HCT116 (cell line): ENCODE results near the gene UGT3A2. TPM values are rescaled to one million over a fixed set of nuclear protein-coding genes. Genes with fewer than 3 reads are reported as not detected.

ENCODE experiments used
- ATAC-seq: fragments of 200-7000 bp; cut with Tn5 transposase; 2 replicates; pipeline ENCODE4 v1.9.1; 2020; ENCODE audit warnings: mild to moderate bottlenecking, moderate library complexity
- BruUV-seq: library from RNA; stranded (reverse); fragments of 400-500 nt; replicated peaks from 2 replicates; lab custom pipeline; 2021; lab: Mats Ljungman, UMichigan
- CTCF ChIA-PET: fragments of 300-600 bp; sonication (Branson Sonifier 250); formaldehyde crosslinking; loops from one replicate; lab custom pipeline; 2021; ENCODE audit warnings: antibody characterized with exemption; lab: Charles Lee
- POLR2A ChIA-PET: fragments of 300-600, 350-600 bp; sonication (Branson Sonifier 250); formaldehyde crosslinking; loops from one replicate; lab custom pipeline; 2021; ENCODE audit warnings: antibody characterized with exemption; lab: Charles Lee
- RAD21 ChIA-PET, 2 experiments: fragments of 300-600 bp; sonication (Branson Sonifier 250); formaldehyde crosslinking; loops; one replicate each; lab custom pipeline; 2023; ENCODE audit warnings: low total read pairs in 2 of 2; ENCODE audit not compliant: uncharacterized antibody in 2 of 2, unreplicated experiment in 2 of 2, low non-redundant PET in 1 of 2; lab: Charles Lee
- DNase-seq: peaks from one replicate; pipeline ENCODE4 v3.0.0-alpha.2; 2010; ENCODE audit warnings: low read depth, low spot score
- H2AFZ ChIP-seq: fragments of 200-600 bp; shearing (Covaris generic), sonication (generic); 2 replicates; pipeline ENCODE4 v1.6.1; 2017; ENCODE audit warnings: low read depth, mixed run types, mixed read lengths, antibody characterized with exemption, low read length; ENCODE audit not compliant: poor library complexity, severe bottlenecking
- H3K27ac ChIP-seq: 2 replicates; pipeline ENCODE4 v1.5.1; 2012; ENCODE audit warnings: low read depth, low read length
- H3K27me3 ChIP-seq: fragments of 200-600 bp; sonication (generic); 2 replicates; pipeline ENCODE4 v1.6.1; 2016; ENCODE audit warnings: mixed run types, low read length, mixed read lengths; ENCODE audit not compliant: insufficient read depth
- H3K36me3 ChIP-seq, 2 experiments: fragments of 200-500 bp in 1 of 2; fragments of 200-600 bp in 1 of 2; sonication (Bioruptor generic) in 1 of 2; sonication (generic) in 1 of 2; 2 replicates each; pipeline versions ENCODE4 v1.5.1 to v1.6.1; 2014 to 2016; ENCODE audit warnings: low read length in 2 of 2, inconsistent platforms in 1 of 2, mixed read lengths in 1 of 2, mixed run types in 1 of 2; ENCODE audit not compliant: insufficient read depth in 2 of 2, control insufficient read depth in 1 of 2
- H3K4me1 ChIP-seq, 2 experiments: fragments of 200-600 bp in 1 of 2; sonication (generic) in 1 of 2; 2 replicates each; pipeline versions ENCODE4 v1.5.1 to v1.6.1; 2012 to 2017; ENCODE audit warnings: low read length in 2 of 2, inconsistent platforms in 1 of 2, mild to moderate bottlenecking in 1 of 2, mixed read lengths in 1 of 2, mixed run types in 1 of 2, moderate library complexity in 1 of 2; ENCODE audit not compliant: insufficient read depth in 2 of 2, control insufficient read depth in 1 of 2
- H3K4me2 ChIP-seq: fragments of 200-600 bp; sonication (generic); 2 replicates; pipeline ENCODE4 v1.6.1; 2017; ENCODE audit warnings: mixed run types, low read length, mixed read lengths
- H3K4me3 ChIP-seq, 2 experiments: fragments of 200-600 bp in 1 of 2; sonication (generic) in 1 of 2; replicated peaks in 1 of 2; 2 replicates each; pipeline ENCODE4 v1.5.1; 2011 to 2016; ENCODE audit warnings: low read length in 2 of 2, control low read depth in 1 of 2, low read depth in 1 of 2, mild to moderate bottlenecking in 1 of 2, mixed read lengths in 1 of 2, mixed run types in 1 of 2
- H3K79me2 ChIP-seq: fragments of 200-600 bp; sonication (generic); 2 replicates; pipeline ENCODE4 v1.6.1; 2017; ENCODE audit warnings: mild to moderate bottlenecking, mixed run types, low read length, moderate library complexity, mixed read lengths; ENCODE audit not compliant: insufficient read depth
- H3K9ac ChIP-seq: fragments of 200-600 bp; sonication (generic); 2 replicates; pipeline ENCODE4 v1.6.1; 2016; ENCODE audit warnings: low read length, mixed read lengths
- H3K9me2 ChIP-seq: fragments of 200-600 bp; sonication (generic), shearing (Covaris generic); 2 replicates; pipeline ENCODE4 v1.6.1; 2017; ENCODE audit warnings: mixed run types, mild to moderate bottlenecking, moderate library complexity; ENCODE audit not compliant: insufficient read depth
- H3K9me3 ChIP-seq, 2 experiments: fragments of 200-500 bp in 1 of 2; fragments of 200-600 bp in 1 of 2; sonication (Bioruptor generic) in 1 of 2; sonication (generic) in 1 of 2; 2 replicates each; pipeline ENCODE4 v1.6.1; 2014 to 2017; ENCODE audit warnings: low read length in 2 of 2, mixed read lengths in 2 of 2, inconsistent platforms in 1 of 2, low read depth in 1 of 2, mild to moderate bottlenecking in 1 of 2, mixed run types in 1 of 2, moderate library complexity in 1 of 2; ENCODE audit not compliant: control insufficient read depth in 1 of 2, insufficient read depth in 1 of 2
- H4K20me1 ChIP-seq: fragments of 200-600 bp; sonication (generic), shearing (Covaris generic); 2 replicates; pipeline ENCODE4 v1.6.1; 2017; ENCODE audit warnings: mixed run types, mild to moderate bottlenecking, moderate library complexity; ENCODE audit not compliant: insufficient read depth
- CTCF ChIP-seq, 3 experiments: fragments of 200-600 bp in 1 of 3; sonication (generic) in 1 of 3; IDR thresholded peaks in 2 of 3; conservative IDR thresholded peaks in 1 of 3; 2 replicates each; pipeline ENCODE4 v1.5.1; 2012 to 2017; ENCODE audit warnings: low read depth in 2 of 3, low read length in 2 of 3, antibody characterized with exemption in 1 of 3, borderline replicate concordance in 1 of 3, control low read depth in 1 of 3, mild to moderate bottlenecking in 1 of 3, mixed read lengths in 1 of 3, mixed run types in 1 of 3, moderate library complexity in 1 of 3; ENCODE audit not compliant: insufficient read depth in 1 of 3
- EGR1 ChIP-seq: IDR thresholded peaks from 2 replicates; pipeline ENCODE4 v1.6.1; 2012; ENCODE audit warnings: low read depth
- ELF1 ChIP-seq: IDR thresholded peaks from 2 replicates; pipeline ENCODE4 v1.6.1; 2012; ENCODE audit warnings: low read depth, borderline replicate concordance
- EZH2phosphoT487 ChIP-seq: fragments of 200-600 bp; IDR thresholded peaks from 2 replicates; pipeline ENCODE4 v1.6.1; 2018; ENCODE audit warnings: antibody characterized with exemption, borderline replicate concordance
- JUND ChIP-seq: IDR thresholded peaks from 2 replicates; pipeline ENCODE4 v1.6.1; 2012
- POLR2A ChIP-seq: IDR thresholded peaks from 2 replicates; pipeline ENCODE4 v1.7.0; 2011; ENCODE audit warnings: borderline replicate concordance; ENCODE audit not compliant: insufficient read depth, insufficient read length; ENCODE audit errors: extremely low read depth
- POLR2AphosphoS5 ChIP-seq: IDR thresholded peaks from 2 replicates; pipeline ENCODE4 v1.6.1; 2011; ENCODE audit warnings: mild to moderate bottlenecking, low read depth, low read length, moderate library complexity
- RAD21 ChIP-seq: IDR thresholded peaks from 2 replicates; pipeline ENCODE4 v1.6.1; 2012; ENCODE audit warnings: low read depth, mild to moderate bottlenecking
- SIN3A ChIP-seq: IDR thresholded peaks from 2 replicates; pipeline ENCODE4 v1.6.1; 2012; ENCODE audit warnings: low read depth
- SP1 ChIP-seq: IDR thresholded peaks from 2 replicates; pipeline ENCODE4 v1.6.1; 2012; ENCODE audit warnings: low read depth
- TCF7L2 ChIP-seq: IDR thresholded peaks from 2 replicates; pipeline ENCODE4 v1.7.0; 2011; ENCODE audit warnings: borderline replicate concordance, inconsistent platforms; ENCODE audit not compliant: insufficient read depth, insufficient read length; ENCODE audit errors: extremely low read depth
- YY1 ChIP-seq: IDR thresholded peaks from 2 replicates; pipeline ENCODE4 v1.6.1; 2011; ENCODE audit warnings: low read length, low read depth, moderate library complexity, mild to moderate bottlenecking; ENCODE audit not compliant: insufficient replicate concordance; ENCODE audit errors: extremely low read depth
- ZBTB33 ChIP-seq: IDR thresholded peaks from 2 replicates; pipeline ENCODE4 v1.6.1; 2011; ENCODE audit warnings: mild to moderate bottlenecking, low read length, moderate library complexity; ENCODE audit not compliant: insufficient replicate concordance; ENCODE audit errors: extremely low read depth
- ZFX ChIP-seq: fragments of 450-650 bp; IDR thresholded peaks from 2 replicates; pipeline ENCODE4 v1.6.1; 2017
- ZNF274 ChIP-seq: fragments of 200-500 bp; sonication (Bioruptor generic); IDR thresholded peaks from 2 replicates; pipeline ENCODE4 v1.6.1; 2014; ENCODE audit warnings: mild to moderate bottlenecking, low read depth, low read length, inconsistent platforms
- intact Hi-C: fragments of 100-400 bp; cut with micrococcal nuclease; formaldehyde crosslinking; loops from 2 replicates; pipeline ENCODE4 v1.10.0; 2022
- total RNA-seq: library from RNA; stranded (reverse); gene quantifications from one replicate; pipeline ENCODE4 v1.2.1, GENCODE V29; 2021; ENCODE audit not compliant: unreplicated experiment
- TF ChIP-seq, protein P1 (sequence below): IDR thresholded peaks from 2 replicates; pipeline ENCODE4 v1.6.1; 2012; ENCODE audit warnings: low read depth
- TF ChIP-seq, protein P2 (sequence below): IDR thresholded peaks from 2 replicates; pipeline ENCODE4 v1.6.1; 2012
- TF ChIP-seq, protein P3 (sequence below): IDR thresholded peaks from 2 replicates; pipeline ENCODE4 v1.6.1; 2012

Gene UGT3A2
- total RNA-seq, 1 experiment from 2014 or later, result not detected

DNA sequence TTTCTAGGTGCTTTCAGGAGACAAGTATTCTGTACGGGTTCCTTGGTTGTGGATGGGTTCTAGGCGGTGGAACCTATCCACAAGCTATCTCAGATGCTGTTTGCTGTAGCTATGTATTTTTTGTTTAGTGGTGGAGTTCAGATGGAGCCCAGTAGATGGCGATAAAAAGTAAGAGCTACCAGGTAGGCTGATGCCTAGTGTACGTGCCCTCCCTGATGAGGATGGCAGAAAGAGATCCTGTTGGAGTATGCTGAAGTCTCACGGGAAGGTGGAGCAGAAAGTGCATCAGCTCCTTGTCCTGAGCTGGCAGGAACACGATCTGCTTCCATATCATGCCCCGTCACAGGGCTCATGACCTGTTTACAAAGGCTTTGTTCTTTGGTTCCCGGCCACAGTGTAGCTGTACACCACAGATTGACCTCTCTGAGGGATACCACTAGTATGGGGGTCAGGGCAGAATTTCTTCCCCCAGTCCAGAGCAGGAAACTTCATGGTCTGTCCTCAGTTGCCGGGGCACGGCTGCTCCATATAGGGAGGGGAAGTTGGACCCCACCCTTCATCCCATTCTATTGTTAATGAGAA is 12.6 kb upstream of the UGT3A2 start:
- RAD21 ChIA-PET, result interaction anchor here (0.6 to 1.3 kb wide), 3 partner anchors 11 to 617 kb away, joined by 3 to 5 read pairs (median 4); no protein-coding TSS in a partner anchor
- no peaks in the 10 kb centered on the region for H3K9me2 ChIP-seq
- no peaks in the 10 kb centered on the region for H3K27me3 ChIP-seq
- POLR2A ChIA-PET, result interaction anchor here (0.8 to 1.3 kb wide), 2 partner anchors 11 to 71 kb away, joined by 4 read pairs; no protein-coding TSS in a partner anchor
- no peak overlapping the region for H3K9ac ChIP-seq
- H2AFZ ChIP-seq, result peak overlapping the region; percentile 84
- H3K27ac ChIP-seq, result no peak overlapping the region
- no TSS peak for BruUV-seq
- H3K9me3 ChIP-seq, result no peaks in the 10 kb centered on the region
- H3K4me3 ChIP-seq, result no peak overlapping the region
- no peaks in the 10 kb centered on the region for H4K20me1 ChIP-seq
- no peaks in the 10 kb centered on the region for H3K36me3 ChIP-seq
- H3K4me1 ChIP-seq, result peaks cover 0 to 4% of the 10 kb centered on the region in 2 experiments; a peak in 1 of 4 replicates
- DNase-seq (peak; percentile 61), ATAC-seq (peak; percentile 99)
- peak overlapping the region; percentile 33 for H3K4me2 ChIP-seq
- TF ChIP-seq, protein P1, sequence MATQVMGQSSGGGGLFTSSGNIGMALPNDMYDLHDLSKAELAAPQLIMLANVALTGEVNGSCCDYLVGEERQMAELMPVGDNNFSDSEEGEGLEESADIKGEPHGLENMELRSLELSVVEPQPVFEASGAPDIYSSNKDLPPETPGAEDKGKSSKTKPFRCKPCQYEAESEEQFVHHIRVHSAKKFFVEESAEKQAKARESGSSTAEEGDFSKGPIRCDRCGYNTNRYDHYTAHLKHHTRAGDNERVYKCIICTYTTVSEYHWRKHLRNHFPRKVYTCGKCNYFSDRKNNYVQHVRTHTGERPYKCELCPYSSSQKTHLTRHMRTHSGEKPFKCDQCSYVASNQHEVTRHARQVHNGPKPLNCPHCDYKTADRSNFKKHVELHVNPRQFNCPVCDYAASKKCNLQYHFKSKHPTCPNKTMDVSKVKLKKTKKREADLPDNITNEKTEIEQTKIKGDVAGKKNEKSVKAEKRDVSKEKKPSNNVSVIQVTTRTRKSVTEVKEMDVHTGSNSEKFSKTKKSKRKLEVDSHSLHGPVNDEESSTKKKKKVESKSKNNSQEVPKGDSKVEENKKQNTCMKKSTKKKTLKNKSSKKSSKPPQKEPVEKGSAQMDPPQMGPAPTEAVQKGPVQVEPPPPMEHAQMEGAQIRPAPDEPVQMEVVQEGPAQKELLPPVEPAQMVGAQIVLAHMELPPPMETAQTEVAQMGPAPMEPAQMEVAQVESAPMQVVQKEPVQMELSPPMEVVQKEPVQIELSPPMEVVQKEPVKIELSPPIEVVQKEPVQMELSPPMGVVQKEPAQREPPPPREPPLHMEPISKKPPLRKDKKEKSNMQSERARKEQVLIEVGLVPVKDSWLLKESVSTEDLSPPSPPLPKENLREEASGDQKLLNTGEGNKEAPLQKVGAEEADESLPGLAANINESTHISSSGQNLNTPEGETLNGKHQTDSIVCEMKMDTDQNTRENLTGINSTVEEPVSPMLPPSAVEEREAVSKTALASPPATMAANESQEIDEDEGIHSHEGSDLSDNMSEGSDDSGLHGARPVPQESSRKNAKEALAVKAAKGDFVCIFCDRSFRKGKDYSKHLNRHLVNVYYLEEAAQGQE, result no peak
- TF ChIP-seq ZFX, result no peak
- TF ChIP-seq JUND, result no peak
- no peak for TF ChIP-seq POLR2AphosphoS5
- TF ChIP-seq YY1, result no peak
- TF ChIP-seq TCF7L2, result no peak
- no peak for TF ChIP-seq ZNF274
- no peak for TF ChIP-seq EGR1
- TF ChIP-seq RAD21, result peak; percentile 64
- TF ChIP-seq ELF1, result no peak
- no peak for TF ChIP-seq SIN3A
- TF ChIP-seq ZBTB33, result no peak
- TF ChIP-seq SP1, result no peak
- no peak for TF ChIP-seq POLR2A
- TF ChIP-seq EZH2phosphoT487, result no peak
- TF ChIP-seq, protein P2, sequence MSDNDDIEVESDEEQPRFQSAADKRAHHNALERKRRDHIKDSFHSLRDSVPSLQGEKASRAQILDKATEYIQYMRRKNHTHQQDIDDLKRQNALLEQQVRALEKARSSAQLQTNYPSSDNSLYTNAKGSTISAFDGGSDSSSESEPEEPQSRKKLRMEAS, result no peak
- TF ChIP-seq CTCF (IDR thresholded peaks at IDR 0.05 in 2 of 3, conservative IDR thresholded peaks at IDR 0.05 in 1 of 3; ENCODE audit: borderline replicate concordance in 1 of 3, insufficient read depth in 1 of 3, low read depth in 2 of 3, low read length in 2 of 3), result peak; percentile 32 to 70 (median 69); a peak in 4 of 6 replicates
- TF ChIP-seq, protein P3, sequence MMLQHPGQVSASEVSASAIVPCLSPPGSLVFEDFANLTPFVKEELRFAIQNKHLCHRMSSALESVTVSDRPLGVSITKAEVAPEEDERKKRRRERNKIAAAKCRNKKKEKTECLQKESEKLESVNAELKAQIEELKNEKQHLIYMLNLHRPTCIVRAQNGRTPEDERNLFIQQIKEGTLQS, result no peak
- no peaks in the 10 kb centered on the region for H3K79me2 ChIP-seq
- CTCF ChIA-PET, result interaction anchor here (0.6 to 2.1 kb wide), 35 partner anchors 8 to 617 kb away, joined by 3 to 26 read pairs (median 6); partner anchors contain the start of genes LMBRD2, NADK2, RANBP3L and SKP2
- intact Hi-C loops, result loop anchor here (2.0 to 5.0 kb wide), 3 partner anchors 226 to 613 kb away; no protein-coding TSS in a partner anchor
